ENCODE measurements around the gene SUDS3. TPM values are rescaled to one million over a fixed set of nuclear protein-coding genes. Genes with fewer than 3 reads are reported as not detected.

The SUDS3 gene
- total and polyA plus RNA-seq, 4 donors = 6.7 to 22.8 (median 12.3) TPM

- no peak for DNase-seq (ENCODE audit: low spot score)
- TF ChIP-seq HNF4G (IDR thresholded peaks at IDR 0.05) = no peak
- no peak for TF ChIP-seq REST (IDR thresholded peaks at IDR 0.05)
- no peak for TF ChIP-seq EGR1 (IDR thresholded peaks at IDR 0.05; ENCODE audit: low read depth in 2 of 2)
- TF ChIP-seq MAX (IDR thresholded peaks at IDR 0.05) = no peak
- no peak for TF ChIP-seq GABPA (IDR thresholded peaks at IDR 0.05 in 1 of 2, conservative IDR thresholded peaks at IDR 0.05 in 1 of 2)
- H3K9ac ChIP-seq (ENCODE audit: low read depth in 1 of 2, low read length in 2 of 2) = no peak overlapping the region
- no peaks in the 10 kb centered on the region for H3K4me1 ChIP-seq (ENCODE audit: control insufficient read depth in 4 of 4, insufficient read depth in 4 of 4, low read length in 3 of 4)
- 78% methylated on average over 4 of the region's 4 CpGs for WGBS
- H3K36me3 ChIP-seq (ENCODE audit: control insufficient read depth in 4 of 4, insufficient read depth in 3 of 4, low read depth in 1 of 4, low read length in 3 of 4) = no peaks in the 10 kb centered on the region
- H3K27ac ChIP-seq (ENCODE audit: low read depth in 1 of 2, low read length in 2 of 2) = no peak overlapping the region
- no peak overlapping the region for H3K4me3 ChIP-seq (ENCODE audit: low read depth in 1 of 3, low read length in 3 of 3)
- H3K27me3 ChIP-seq (ENCODE audit: control insufficient read depth in 4 of 4, insufficient read depth in 4 of 4, low read length in 3 of 4) = no peaks in the 10 kb centered on the region
- peaks cover 0 to 3% (median under 1%) of the 10 kb centered on the region in 4 donors for H3K9me3 ChIP-seq (ENCODE audit: control insufficient read depth in 4 of 4, low read length in 3 of 4)
Observed at GRCh38 chr12:118463677-118464076, 87.3 kb downstream of the SUDS3 start.

GRCh38 chr12:118465706-118466105, 89.4 kb downstream of the SUDS3 start:
- Histone ChIP-seq H3K4me1 (ENCODE audit: control insufficient read depth in 4 of 4, insufficient read depth in 4 of 4, low read length in 3 of 4) (no peaks in the 10 kb centered on the region), H3K36me3 (ENCODE audit: control insufficient read depth in 4 of 4, insufficient read depth in 3 of 4, low read depth in 1 of 4, low read length in 3 of 4) (no peaks in the 10 kb centered on the region), H3K9me3 (ENCODE audit: control insufficient read depth in 4 of 4, low read length in 3 of 4) (peaks cover 0 to 2% (median 0%) of the 10 kb centered on the region in 4 donors), H3K27me3 (ENCODE audit: control insufficient read depth in 4 of 4, insufficient read depth in 4 of 4, low read length in 3 of 4) (no peaks in the 10 kb centered on the region), H3K9ac (ENCODE audit: low read depth in 1 of 2, low read length in 2 of 2) (no peak overlapping the region), H3K4me3 (ENCODE audit: low read depth in 1 of 3, low read length in 3 of 3) (no peak overlapping the region), H3K27ac (ENCODE audit: low read depth in 1 of 2, low read length in 2 of 2) (no peak overlapping the region)
- WGBS = 94% methylated on average over 1 of the region's 1 CpG
- DNase-seq (ENCODE audit: low spot score) = no peak
- no peak for TF ChIP-seq HNF4A (conservative IDR thresholded peaks at IDR 0.05)
- no peak for TF ChIP-seq HNF4G (IDR thresholded peaks at IDR 0.05)
- no peak for TF ChIP-seq RXRA (IDR thresholded peaks at IDR 0.05)
- no peak for TF ChIP-seq YY1 (IDR thresholded peaks at IDR 0.05)
- no peak for TF ChIP-seq FOXA1 (IDR thresholded peaks at IDR 0.05)
- TF ChIP-seq, protein P1, sequence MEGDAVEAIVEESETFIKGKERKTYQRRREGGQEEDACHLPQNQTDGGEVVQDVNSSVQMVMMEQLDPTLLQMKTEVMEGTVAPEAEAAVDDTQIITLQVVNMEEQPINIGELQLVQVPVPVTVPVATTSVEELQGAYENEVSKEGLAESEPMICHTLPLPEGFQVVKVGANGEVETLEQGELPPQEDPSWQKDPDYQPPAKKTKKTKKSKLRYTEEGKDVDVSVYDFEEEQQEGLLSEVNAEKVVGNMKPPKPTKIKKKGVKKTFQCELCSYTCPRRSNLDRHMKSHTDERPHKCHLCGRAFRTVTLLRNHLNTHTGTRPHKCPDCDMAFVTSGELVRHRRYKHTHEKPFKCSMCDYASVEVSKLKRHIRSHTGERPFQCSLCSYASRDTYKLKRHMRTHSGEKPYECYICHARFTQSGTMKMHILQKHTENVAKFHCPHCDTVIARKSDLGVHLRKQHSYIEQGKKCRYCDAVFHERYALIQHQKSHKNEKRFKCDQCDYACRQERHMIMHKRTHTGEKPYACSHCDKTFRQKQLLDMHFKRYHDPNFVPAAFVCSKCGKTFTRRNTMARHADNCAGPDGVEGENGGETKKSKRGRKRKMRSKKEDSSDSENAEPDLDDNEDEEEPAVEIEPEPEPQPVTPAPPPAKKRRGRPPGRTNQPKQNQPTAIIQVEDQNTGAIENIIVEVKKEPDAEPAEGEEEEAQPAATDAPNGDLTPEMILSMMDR (IDR thresholded peaks at IDR 0.05; ENCODE audit: low read depth, low read length, missing input control) = no peak
- no peak for TF ChIP-seq RAD21 (IDR thresholded peaks at IDR 0.05)
- no peak for TF ChIP-seq ATF3 (IDR thresholded peaks at IDR 0.05)
- no peak for TF ChIP-seq FOXA2 (IDR thresholded peaks at IDR 0.05)
- no peak for TF ChIP-seq TAF1 (conservative IDR thresholded peaks at IDR 0.05)
- TF ChIP-seq, protein P2, sequence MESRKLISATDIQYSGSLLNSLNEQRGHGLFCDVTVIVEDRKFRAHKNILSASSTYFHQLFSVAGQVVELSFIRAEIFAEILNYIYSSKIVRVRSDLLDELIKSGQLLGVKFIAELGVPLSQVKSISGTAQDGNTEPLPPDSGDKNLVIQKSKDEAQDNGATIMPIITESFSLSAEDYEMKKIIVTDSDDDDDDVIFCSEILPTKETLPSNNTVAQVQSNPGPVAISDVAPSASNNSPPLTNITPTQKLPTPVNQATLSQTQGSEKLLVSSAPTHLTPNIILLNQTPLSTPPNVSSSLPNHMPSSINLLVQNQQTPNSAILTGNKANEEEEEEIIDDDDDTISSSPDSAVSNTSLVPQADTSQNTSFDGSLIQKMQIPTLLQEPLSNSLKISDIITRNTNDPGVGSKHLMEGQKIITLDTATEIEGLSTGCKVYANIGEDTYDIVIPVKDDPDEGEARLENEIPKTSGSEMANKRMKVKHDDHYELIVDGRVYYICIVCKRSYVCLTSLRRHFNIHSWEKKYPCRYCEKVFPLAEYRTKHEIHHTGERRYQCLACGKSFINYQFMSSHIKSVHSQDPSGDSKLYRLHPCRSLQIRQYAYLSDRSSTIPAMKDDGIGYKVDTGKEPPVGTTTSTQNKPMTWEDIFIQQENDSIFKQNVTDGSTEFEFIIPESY (IDR thresholded peaks at IDR 0.05) = no peak
- TF ChIP-seq SP1 (IDR thresholded peaks at IDR 0.05) = no peak
- TF ChIP-seq MAX (IDR thresholded peaks at IDR 0.05) = no peak
- no peak for TF ChIP-seq EGR1 (IDR thresholded peaks at IDR 0.05; ENCODE audit: low read depth in 2 of 2)

Other genes starting within 250 kb of the SUDS3 start
- gene PEBP1, start 240.4 kb upstream of the SUDS3 start, total RNA-seq = 100 to 1,000 TPM; 478 to 546 TPM
- 1,000 to 10,000 TPM in 1 of 2 donors, 100 to 1,000 TPM in 1; 724 to 1,937 TPM for gene PEBP1, start 240.4 kb upstream of the SUDS3 start, polyA plus RNA-seq
- gene TAOK3, start 3.6 kb upstream of the SUDS3 start, total RNA-seq = 10 to 100 TPM; 13.6 to 28.6 TPM
- 10 to 100 TPM in 1 of 2 donors, 1 to 10 TPM in 1; 6.7 to 25.3 TPM for gene TAOK3, start 3.6 kb upstream of the SUDS3 start, polyA plus RNA-seq